OCI-LY1 (cell line): ENCODE results near the gene KRTAP10-5.

Experiments used
- CTCF ChIP-seq: fragments of 200-600 bp; sonication (generic), shearing (Covaris generic); IDR thresholded peaks from 2 replicates; pipeline ENCODE4 v1.5.1; 2017; ENCODE audit warnings: mild to moderate bottlenecking, antibody characterized with exemption, low read length, moderate library complexity, mixed read lengths
- EZH2 ChIP-seq: fragments of 200-600 bp; sonication (generic), shearing (Covaris generic); IDR thresholded peaks from 2 replicates; pipeline ENCODE4 v1.8.0; 2017; ENCODE audit warnings: borderline replicate concordance, mixed run types, mild to moderate bottlenecking, antibody characterized with exemption, low read length, moderate library complexity, mixed read lengths

- no peak for TF ChIP-seq EZH2
- no peak for TF ChIP-seq CTCF
Measured at GRCh38 chr21:44564886-44565598, 15.4 kb downstream of the KRTAP10-5 start.
